Stomach (tissue), 9 donors: ENCODE results near the gene PLD5. TPM values are rescaled to one million over a fixed set of nuclear protein-coding genes. Genes with fewer than 3 reads are reported as not detected.

ENCODE experiments used
- DNase-seq, 2 donors: peaks; one replicate each; pipeline versions ENCODE4 v3.0.0 to v3.0.0-alpha.2; 2013 to 2019
- H3K27ac ChIP-seq, 5 donors: fragments of 200-600 bp in 4 of 5; sonication (generic) in 4 of 5; one replicate each; pipeline ENCODE4 v1.5.1; 2013 to 2019; ENCODE audit warnings: mild to moderate bottlenecking in 1 of 5, moderate library complexity in 1 of 5
- H3K27me3 ChIP-seq, 3 donors: fragments of 200-600 bp; sonication (generic); one replicate each; pipeline ENCODE4 v1.5.1; 2017 to 2019; ENCODE audit warnings: mixed run types in 1 of 3
- H3K36me3 ChIP-seq, 4 donors: fragments of 200-600 bp; sonication (generic); 1 replicate in 3 of 4; 2 replicates in 1 of 4; pipeline ENCODE4 v1.5.1; 2016 to 2019
- H3K4me1 ChIP-seq, 4 donors: fragments of 200-600 bp; sonication (generic); one replicate each; pipeline ENCODE4 v1.5.1; 2016 to 2019
- H3K4me3 ChIP-seq, 4 donors: fragments of 200-600 bp; sonication (generic) in 3 of 4; one replicate each; pipeline ENCODE4 v1.5.1; 2016 to 2019; ENCODE audit warnings: mild to moderate bottlenecking in 1 of 4
- H3K9me3 ChIP-seq, 4 donors: fragments of 200-600 bp; sonication (generic); one replicate each; pipeline ENCODE4 v1.5.1; 2016 to 2019
- CTCF ChIP-seq, 7 experiments: fragments of 450-650 bp in 4 of 7; fragments of 200-600 bp in 3 of 7; sonication (generic) in 3 of 7; IDR thresholded peaks; one replicate each; pipeline ENCODE4 v1.5.1; 2016 to 2019; ENCODE audit warnings: antibody characterized with exemption in 7 of 7, control low read depth in 2 of 7, mild to moderate bottlenecking in 1 of 7
- EP300 ChIP-seq: sonication (generic); formaldehyde crosslinking; IDR thresholded peaks from one replicate; pipeline ENCODE4 v1.6.1; 2017; ENCODE audit warnings: antibody characterized with exemption
- POLR2A ChIP-seq, 4 donors: fragments of 450-650 bp; IDR thresholded peaks; one replicate each; pipeline ENCODE4 v1.6.1; 2016; ENCODE audit warnings: antibody characterized with exemption in 4 of 4, control low read depth in 2 of 4, mild to moderate bottlenecking in 1 of 4, moderate library complexity in 1 of 4
- POLR2AphosphoS5 ChIP-seq, 3 donors: sonication (generic); formaldehyde crosslinking; IDR thresholded peaks; one replicate each; pipeline ENCODE4 v1.6.1; 2016; ENCODE audit warnings: antibody characterized with exemption in 3 of 3
- WGBS, 5 donors: extraction: QIAGEN DNeasy Blood & Tissue Kit in 3 of 5; methylation state at CpG; one replicate each; pipeline versions ENCODE4 v1.1.5 to v1.1.7; 2013 to 2018; 5-methylcytosine and 5-hydroxymethylcytosine counted together
- intact Hi-C: fragments of 100-400 bp; cut with DNase I; formaldehyde crosslinking; loops from one replicate; pipeline ENCODE4 v1.15.1; 2023; ENCODE audit warnings: low total_unique reads
- polyA plus RNA-seq, 3 donors: library from polyadenylated mRNA; stranded (reverse); fragments of 200-250 nt; gene quantifications; one replicate each; pipeline ENCODE4 v1.2.3, GENCODE V29; 2013
- total RNA-seq, 5 donors: library from RNA; depleted of rRNA; stranded (reverse); fragments of >200 nt; gene quantifications; one replicate each; pipeline versions ENCODE4 v1.1.0 to v1.2.3, GENCODE V29; 2014 to 2016
- donor health status: healthy with polysubstance abuse.
- donor health status: Bipolar disorder and iron deficiency.
- donor health status: healthy.

PLD5 gene
- total and polyA plus RNA-seq, 8 donors, result under 0.01 to 0.72 (median 0.23) TPM; not detected in 4

- H3K4me1 ChIP-seq, result no peaks in the 10 kb centered on the region
- no peak overlapping the region for H3K4me3 ChIP-seq
- H3K36me3 ChIP-seq, result no peaks in the 10 kb centered on the region
- no peaks in the 10 kb centered on the region for H3K9me3 ChIP-seq
- peaks cover 0 to 7% (median 0%) of the 10 kb centered on the region in 3 donors for H3K27me3 ChIP-seq
- WGBS, 5 donors, result 81 to 91% (median 88%) methylated on average over 3 of the region's 3 CpGs
- no peak for DNase-seq
- intact Hi-C loops, result no loop called here
- no peak overlapping the region for H3K27ac ChIP-seq
- TF ChIP-seq CTCF (IDR thresholded peaks at IDR 0.05) (no peak), POLR2A (IDR thresholded peaks at IDR 0.05) (no peak), EP300 (no peak), POLR2AphosphoS5 (IDR thresholded peaks at IDR 0.05) (no peak)
These were observed 21.9 kb upstream of the PLD5 start for GRCh38 chr1:242546441-242546840.

GRCh38 chr1:242544071-242544470 lies 19.6 kb upstream of the PLD5 start:
- no peaks in the 10 kb centered on the region for H3K36me3 ChIP-seq
- no peak overlapping the region for H3K4me3 ChIP-seq
- no peak overlapping the region for H3K27ac ChIP-seq
- H3K4me1 ChIP-seq, result no peaks in the 10 kb centered on the region
- no peaks in the 10 kb centered on the region for H3K9me3 ChIP-seq
- WGBS, 5 donors, result 56 to 59% (median 57%) methylated on average over 2 of the region's 2 CpGs
- intact Hi-C loops, result no loop called here
- TF ChIP-seq POLR2A (IDR thresholded peaks at IDR 0.05), result no peak
- no peak for TF ChIP-seq EP300
- no peak for TF ChIP-seq CTCF (IDR thresholded peaks at IDR 0.05)
- TF ChIP-seq POLR2AphosphoS5 (IDR thresholded peaks at IDR 0.05), result no peak
- DNase-seq, result no peak
- peaks cover 0 to 7% (median 0%) of the 10 kb centered on the region in 3 donors for H3K27me3 ChIP-seq

GRCh38 chr1:242542271-242542670 lies 17.8 kb upstream of the PLD5 start:
- Histone ChIP-seq H3K4me3 (no peak overlapping the region), H3K9me3 (no peaks in the 10 kb centered on the region), H3K4me1 (no peaks in the 10 kb centered on the region), H3K27me3 (no peaks in the 10 kb centered on the region), H3K27ac (no peak overlapping the region), H3K36me3 (no peaks in the 10 kb centered on the region)
- TF ChIP-seq CTCF (IDR thresholded peaks at IDR 0.05), result no peak
- no peak for TF ChIP-seq EP300
- TF ChIP-seq POLR2A (IDR thresholded peaks at IDR 0.05), result no peak
- TF ChIP-seq POLR2AphosphoS5 (IDR thresholded peaks at IDR 0.05), result no peak
- DNase-seq, result no peak
- 90 to 95% (median 93%) methylated on average over 2 of the region's 2 CpGs for whole genome bisulfite sequencing, 5 donors
- intact Hi-C loops, result no loop called here

GRCh38 chr1:242535986-242536385 lies 11.5 kb upstream of the PLD5 start:
- H3K27me3 ChIP-seq, result no peaks in the 10 kb centered on the region
- no peaks in the 10 kb centered on the region for H3K4me1 ChIP-seq
- no peak for TF ChIP-seq EP300
- TF ChIP-seq CTCF (IDR thresholded peaks at IDR 0.05), result no peak
- TF ChIP-seq POLR2AphosphoS5 (IDR thresholded peaks at IDR 0.05), result no peak
- TF ChIP-seq POLR2A (IDR thresholded peaks at IDR 0.05), result no peak
- H3K9me3 ChIP-seq, result no peaks in the 10 kb centered on the region
- H3K27ac ChIP-seq, result no peak overlapping the region
- intact Hi-C loops, result no loop called here
- 21 to 58% (median 36%) methylated on average over 1 of the region's 1 CpG for WGBS, 5 donors
- DNase-seq, result no peak
- no peak overlapping the region for H3K4me3 ChIP-seq
- H3K36me3 ChIP-seq, result no peaks in the 10 kb centered on the region
